Natural killer cell treated with Interleukin-12 subunit alpha and Interleukin-12 subunit beta and Interleukin-15 and Interleukin-18, amount 100 ng/mL, for 72 hours (primary cell): Measurements from ENCODE around the gene RAI14. TPM values are rescaled to one million over a fixed set of nuclear protein-coding genes. Genes with fewer than 3 reads are reported as not detected.

Experiments used
- ATAC-seq, 2 donors: fragments of 150-1000 bp; cut with Tn5 transposase in 1 of 2; sonication (Bioruptor Pico), chemical (Tn5 transposase) in 1 of 2; 2 replicates each; pipeline ENCODE4 v1.10.0; 2021
- DNase-seq: peaks from one replicate; pipeline ENCODE4 v3.0.0; 2022; ENCODE audit warnings: low spot score
- H3K27ac Mint-ChIP-seq, 2 donors: 1 replicate in 1 of 2; 2 replicates in 1 of 2; pipeline ENCODE4 v1.8.0; 2022; ENCODE audit warnings: mixed read lengths in 2 of 2, mild to moderate bottlenecking in 1 of 2, moderate library complexity in 1 of 2
- H3K27me3 Mint-ChIP-seq, 2 donors: 1 replicate in 1 of 2; 2 replicates in 1 of 2; pipeline ENCODE4 v1.8.0; 2022; ENCODE audit warnings: mixed read lengths in 2 of 2
- H3K36me3 Mint-ChIP-seq: one replicate; pipeline ENCODE4 v1.8.0; 2022; ENCODE audit warnings: mixed read lengths
- H3K4me1 Mint-ChIP-seq, 2 donors: 1 replicate in 1 of 2; 2 replicates in 1 of 2; pipeline ENCODE4 v1.8.0; 2022; ENCODE audit warnings: low read depth in 2 of 2, mixed read lengths in 2 of 2, mild to moderate bottlenecking in 1 of 2
- H3K4me3 Mint-ChIP-seq: one replicate; pipeline ENCODE4 v1.8.0; 2022; ENCODE audit warnings: mixed read lengths
- H3K9me3 Mint-ChIP-seq: 2 replicates; pipeline ENCODE4 v1.8.0; 2022; ENCODE audit warnings: mixed read lengths
- total RNA-seq, 2 donors: library from RNA; stranded (reverse); gene quantifications; one replicate each; pipeline ENCODE4 v1.2.3, GENCODE V29; 2022

Gene RAI14
- total RNA-seq, 2 donors from 2014 or later = 0.93 to 1.1 TPM

DNA sequence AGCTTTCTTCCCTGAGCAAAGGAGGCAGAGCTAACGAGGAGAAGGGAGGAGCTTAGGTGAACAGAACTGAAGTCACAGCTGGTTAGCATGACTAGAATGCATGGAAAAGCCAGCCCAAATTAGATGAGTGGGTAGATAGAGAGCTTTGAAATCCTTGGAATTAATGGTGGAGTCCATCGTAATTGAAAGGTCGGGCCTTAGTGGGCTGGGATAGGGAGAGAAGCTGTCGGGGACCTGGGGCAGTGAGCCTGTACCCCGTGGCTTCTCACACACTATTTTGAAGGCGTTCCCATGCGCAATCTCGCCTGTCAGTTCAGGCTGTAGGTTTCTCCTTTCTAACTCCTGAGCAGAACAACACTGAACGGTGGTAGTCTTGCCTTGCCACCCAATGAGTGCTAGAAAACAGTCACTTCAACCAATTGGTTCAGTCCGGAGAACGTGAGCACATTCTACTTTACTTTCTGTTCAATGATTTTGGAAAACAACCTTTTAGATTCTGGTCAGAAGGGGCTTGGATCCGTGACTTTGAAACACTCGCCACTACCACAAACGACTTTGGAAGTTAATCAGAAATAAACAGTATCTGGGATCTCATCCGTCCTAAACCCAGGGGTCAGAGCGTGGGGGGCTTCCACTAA lies 655 bp upstream of the RAI14 start:
- Mint-ChIP-seq H3K27ac (peak overlapping the region in 1 of 2 donors; percentile 76), H3K4me3 (peak overlapping the region; percentile 91), H3K36me3 (no peaks in the 10 kb centered on the region), H3K27me3 (peaks cover 21 to 52% of the 10 kb centered on the region in 2 donors), H3K9me3 (no peaks in the 10 kb centered on the region), H3K4me1 (peaks cover 16 to 18% of the 10 kb centered on the region in 2 donors)
- no peak for ATAC-seq
- DNase-seq = no peak

- ATAC-seq (peak; percentile 30 to 32), DNase-seq (no peak)
- Mint-ChIP-seq H3K4me3 (no peak overlapping the region), H3K36me3 (no peaks in the 10 kb centered on the region), H3K9me3 (no peaks in the 10 kb centered on the region), H3K27ac (no peak overlapping the region), H3K27me3 (peaks cover 27 to 46% of the 10 kb centered on the region in 2 donors), H3K4me1 (peaks cover 16 to 18% of the 10 kb centered on the region in 2 donors)
Measured at GRCh38 chr5:34656700-34657273, 659 bp downstream of the RAI14 start.

DNA sequence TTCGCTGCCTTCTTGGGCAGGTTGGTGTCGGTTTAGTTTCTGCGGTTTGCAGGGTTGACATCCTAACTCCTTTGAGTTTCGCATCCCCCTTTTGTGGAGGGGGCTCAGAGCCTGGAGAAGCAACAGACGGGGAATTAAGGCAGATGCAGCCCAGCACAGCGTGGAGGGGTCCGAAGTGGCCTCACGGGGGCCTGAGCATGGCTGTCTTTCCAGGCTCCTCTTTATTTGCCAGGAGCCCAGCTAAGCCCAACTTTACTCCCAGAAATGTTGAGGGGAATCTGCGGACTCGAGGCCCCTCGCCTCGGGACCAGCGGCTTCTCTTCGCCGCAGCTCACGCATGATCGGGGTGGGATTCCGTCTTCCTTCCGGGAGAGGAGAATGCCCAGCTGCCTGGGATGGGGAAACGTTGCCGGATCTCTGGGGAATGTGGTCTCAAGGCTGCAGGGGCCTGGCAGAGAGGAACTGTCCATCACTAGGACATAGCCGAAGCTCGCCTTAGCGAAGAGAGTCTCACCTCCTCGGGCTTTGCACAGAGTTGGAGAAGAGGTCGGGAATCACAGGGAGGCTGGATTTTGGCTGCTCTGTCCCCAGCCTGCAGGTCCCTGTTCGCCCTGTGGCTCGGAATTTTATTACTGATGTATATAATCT lies 1.3 kb downstream of the RAI14 start:
- ATAC-seq (no peak), DNase-seq (no peak)
- H3K4me3 Mint-ChIP-seq = peak overlapping the region; percentile 49
- H3K27me3 Mint-ChIP-seq = peaks cover 30 to 46% of the 10 kb centered on the region in 2 donors
- H3K4me1 Mint-ChIP-seq = peaks cover 16 to 18% of the 10 kb centered on the region in 2 donors
- peak overlapping the region in 1 of 2 donors; percentile 35 for H3K27ac Mint-ChIP-seq
- no peaks in the 10 kb centered on the region for H3K36me3 Mint-ChIP-seq
- H3K9me3 Mint-ChIP-seq = no peaks in the 10 kb centered on the region

GRCh38 chr5:34657988-34658387 lies 1.9 kb downstream of the RAI14 start:
- no peak for ATAC-seq
- Mint-ChIP-seq H3K9me3 (no peaks in the 10 kb centered on the region), H3K27ac (peak overlapping the region in 1 of 2 donors; percentile 35), H3K4me1 (peaks cover 16 to 18% of the 10 kb centered on the region in 2 donors), H3K36me3 (no peaks in the 10 kb centered on the region), H3K27me3 (peaks cover 30 to 43% of the 10 kb centered on the region in 2 donors), H3K4me3 (peak overlapping the region; percentile 49)
- no peak for DNase-seq

DNA sequence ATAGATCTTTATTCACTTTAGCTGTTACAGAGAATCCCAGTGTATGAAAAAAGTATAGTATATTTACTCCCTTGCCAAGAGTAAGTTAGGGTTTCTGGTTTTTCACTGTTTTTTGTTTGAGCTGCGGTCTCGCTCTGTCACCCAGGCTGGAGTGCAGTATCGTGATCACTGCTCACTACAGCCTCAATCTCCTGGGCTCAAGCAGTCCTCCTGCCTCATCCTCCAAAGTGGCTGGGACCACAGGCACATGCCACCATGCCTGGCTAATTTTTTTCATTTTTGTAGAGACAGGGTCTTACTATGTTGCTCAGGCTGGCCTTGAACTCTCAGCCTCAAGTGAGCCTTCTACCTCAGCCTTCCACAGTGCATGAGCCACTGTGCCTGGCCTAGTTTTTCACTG lies 3.0 kb downstream of the RAI14 start:
- H3K9me3 Mint-ChIP-seq = no peaks in the 10 kb centered on the region
- ATAC-seq (no peak), DNase-seq (no peak)
- H3K36me3 Mint-ChIP-seq = no peaks in the 10 kb centered on the region
- H3K27me3 Mint-ChIP-seq = peaks cover 27 to 33% of the 10 kb centered on the region in 2 donors
- no peak overlapping the region for H3K27ac Mint-ChIP-seq
- peaks cover 16 to 18% of the 10 kb centered on the region in 2 donors for H3K4me1 Mint-ChIP-seq
- no peak overlapping the region for H3K4me3 Mint-ChIP-seq

DNA sequence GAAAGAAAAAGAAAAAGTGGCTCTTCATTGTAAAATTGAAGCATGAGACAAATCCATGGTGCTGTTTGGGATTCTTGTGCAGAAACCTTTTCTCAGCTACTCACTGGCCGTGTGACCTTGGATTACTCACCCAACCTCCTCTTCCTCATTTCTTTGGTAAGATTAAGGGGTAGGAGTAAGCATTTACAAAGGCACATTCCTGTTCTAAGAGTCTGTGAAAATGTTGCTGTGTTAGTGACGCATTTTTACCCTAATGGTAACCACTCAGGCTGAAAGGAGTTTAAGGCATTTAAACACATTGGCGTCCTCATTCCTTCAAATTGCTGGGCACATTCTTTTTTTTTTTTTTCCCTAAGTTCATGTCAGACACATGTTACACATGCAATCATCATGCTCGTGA lies 4.3 kb downstream of the RAI14 start:
- Mint-ChIP-seq H3K27ac (no peak overlapping the region), H3K36me3 (no peaks in the 10 kb centered on the region), H3K27me3 (peaks cover 19 to 20% of the 10 kb centered on the region in 2 donors), H3K4me1 (peaks cover 11% of the 10 kb centered on the region in 2 donors), H3K4me3 (no peak overlapping the region), H3K9me3 (no peaks in the 10 kb centered on the region)
- ATAC-seq (no peak), DNase-seq (no peak)

DNA sequence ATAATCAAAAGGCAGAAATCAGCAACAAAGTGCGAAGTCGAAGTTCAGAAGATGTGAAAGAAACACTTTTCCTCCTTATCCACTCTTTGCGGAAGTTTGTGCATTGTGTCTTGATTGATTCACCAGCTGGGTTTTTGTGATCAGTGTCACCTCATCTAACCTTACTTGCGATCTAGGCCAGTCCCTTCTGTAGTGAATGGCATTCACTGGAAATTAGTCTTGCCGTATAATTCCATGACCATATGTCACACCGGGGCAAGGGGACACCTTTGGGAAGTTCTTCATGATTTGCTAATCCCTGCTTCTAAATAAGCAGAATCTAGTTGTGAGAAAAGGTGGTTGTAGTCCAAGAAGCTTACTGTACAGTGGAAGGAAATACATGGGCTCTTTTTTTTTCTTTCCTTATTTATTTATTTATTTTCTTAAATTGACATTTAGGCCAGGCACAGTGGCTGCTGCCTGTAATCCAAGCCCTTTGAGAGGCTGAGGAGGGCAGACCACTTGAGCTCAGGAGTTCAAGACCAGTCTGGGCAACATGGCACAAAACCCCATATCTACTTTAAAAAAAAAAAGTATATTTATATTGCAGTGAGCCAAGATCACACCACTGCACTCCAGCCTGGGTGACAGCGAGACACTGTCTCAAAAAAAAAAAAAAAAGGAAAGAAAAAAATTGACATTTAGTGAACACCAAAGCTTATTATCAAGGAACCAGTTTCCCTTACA lies 7.8 kb downstream of the RAI14 start:
- no peak for DNase-seq
- Mint-ChIP-seq H3K4me1 (no peaks in the 10 kb centered on the region), H3K9me3 (no peaks in the 10 kb centered on the region), H3K27ac (no peak overlapping the region), H3K36me3 (no peaks in the 10 kb centered on the region), H3K4me3 (no peak overlapping the region), H3K27me3 (peaks cover 3 to 9% of the 10 kb centered on the region in 2 donors)
- ATAC-seq = no peak

- DNase-seq = no peak
- ATAC-seq = no peak
- no peaks in the 10 kb centered on the region for H3K4me1 Mint-ChIP-seq
- no peak overlapping the region for H3K4me3 Mint-ChIP-seq
- H3K36me3 Mint-ChIP-seq = no peaks in the 10 kb centered on the region
- peaks cover 0 to 6% of the 10 kb centered on the region in 2 donors for H3K27me3 Mint-ChIP-seq
- no peaks in the 10 kb centered on the region for H3K9me3 Mint-ChIP-seq
- H3K27ac Mint-ChIP-seq = no peak overlapping the region
Measured at GRCh38 chr5:34666392-34667080, 10.4 kb downstream of the RAI14 start.

DNA sequence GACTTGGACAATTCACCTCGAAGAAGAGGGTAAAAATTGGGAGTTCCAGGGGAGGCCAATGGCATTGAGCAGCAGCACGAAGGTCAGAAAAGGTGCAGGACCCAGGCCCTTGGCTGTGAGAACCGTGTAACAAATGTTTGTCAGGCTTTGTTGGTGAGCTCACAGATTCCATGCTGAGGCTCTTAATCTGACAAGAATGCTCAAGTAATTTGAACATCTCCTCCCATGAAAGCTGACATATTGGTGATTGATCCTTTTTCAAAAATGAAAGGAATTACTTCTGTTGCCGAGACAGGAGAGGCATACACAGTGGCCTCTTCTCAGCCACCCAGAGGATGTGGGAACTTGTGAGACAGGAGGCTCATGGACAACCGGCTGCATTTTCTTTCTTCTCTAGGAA lies 11.6 kb downstream of the RAI14 start:
- H3K27me3 Mint-ChIP-seq = no peaks in the 10 kb centered on the region
- H3K27ac Mint-ChIP-seq = no peak overlapping the region
- H3K4me3 Mint-ChIP-seq = no peak overlapping the region
- no peaks in the 10 kb centered on the region for H3K9me3 Mint-ChIP-seq
- ATAC-seq (no peak), DNase-seq (no peak)
- no peaks in the 10 kb centered on the region for H3K36me3 Mint-ChIP-seq
- no peaks in the 10 kb centered on the region for H3K4me1 Mint-ChIP-seq

- Mint-ChIP-seq H3K36me3 (no peaks in the 10 kb centered on the region), H3K27ac (no peak overlapping the region), H3K4me3 (no peak overlapping the region), H3K9me3 (no peaks in the 10 kb centered on the region), H3K4me1 (no peaks in the 10 kb centered on the region), H3K27me3 (no peaks in the 10 kb centered on the region)
- DNase-seq (no peak), ATAC-seq (no peak)
Measured at GRCh38 chr5:34669931-34670516, 13.9 kb downstream of the RAI14 start.

- no peak overlapping the region for H3K4me3 Mint-ChIP-seq
- DNase-seq = no peak
- H3K36me3 Mint-ChIP-seq = no peaks in the 10 kb centered on the region
- H3K27ac Mint-ChIP-seq = no peak overlapping the region
- no peaks in the 10 kb centered on the region for H3K27me3 Mint-ChIP-seq
- H3K9me3 Mint-ChIP-seq = no peaks in the 10 kb centered on the region
- H3K4me1 Mint-ChIP-seq = no peaks in the 10 kb centered on the region
- no peak for ATAC-seq
Measured at GRCh38 chr5:34672196-34672595, 16.1 kb downstream of the RAI14 start.

GRCh38 chr5:34673463-34674125 lies 17.5 kb downstream of the RAI14 start:
- H3K27ac Mint-ChIP-seq = no peak overlapping the region
- peaks cover 0 to 2% of the 10 kb centered on the region in 2 donors for H3K27me3 Mint-ChIP-seq
- DNase-seq (no peak), ATAC-seq (no peak)
- no peaks in the 10 kb centered on the region for H3K9me3 Mint-ChIP-seq
- no peaks in the 10 kb centered on the region for H3K36me3 Mint-ChIP-seq
- H3K4me3 Mint-ChIP-seq = no peak overlapping the region
- no peaks in the 10 kb centered on the region for H3K4me1 Mint-ChIP-seq

DNA sequence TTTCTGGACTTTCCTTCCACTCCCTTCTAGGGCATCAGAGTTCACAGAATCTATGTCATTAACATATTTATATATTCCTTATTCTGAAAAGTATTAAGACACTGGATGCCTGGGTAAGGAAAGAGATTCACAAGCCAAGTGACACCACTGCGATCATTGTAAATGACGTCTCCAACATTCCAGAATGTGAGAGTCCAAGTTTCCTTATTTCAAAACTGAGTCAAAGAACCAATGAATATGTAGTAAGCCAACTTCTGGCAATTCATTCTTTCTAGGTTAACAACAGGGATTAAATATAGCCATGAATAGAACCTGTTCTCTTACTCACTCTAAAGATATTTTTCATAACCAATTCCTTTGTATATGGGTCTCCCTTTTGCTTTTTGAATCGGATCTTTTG lies 18.1 kb downstream of the RAI14 start:
- Mint-ChIP-seq H3K9me3 (no peaks in the 10 kb centered on the region), H3K4me1 (no peaks in the 10 kb centered on the region), H3K4me3 (no peak overlapping the region), H3K36me3 (no peaks in the 10 kb centered on the region), H3K27ac (no peak overlapping the region), H3K27me3 (peaks cover 0 to 8% of the 10 kb centered on the region in 2 donors)
- no peak for ATAC-seq
- no peak for DNase-seq
